H1 (cell line): Measurements from ENCODE around the gene RPUSD4.

Experiments used
- CTCF ChIP-seq, 3 experiments: IDR thresholded peaks; 1 replicate in 2 of 3; 2 replicates in 1 of 3; pipeline versions ENCODE4 v1.5.1 to v1.6.1; 2011; ENCODE audit warnings: low read length in 3 of 3, mild to moderate bottlenecking in 3 of 3, inconsistent platforms in 2 of 3, low read depth in 1 of 3, moderate library complexity in 1 of 3; ENCODE audit not compliant: insufficient read depth in 1 of 3; ENCODE audit errors: control extremely low read depth in 1 of 3
- EZH2 ChIP-seq: fragments of 200-600 bp; sonication (generic); IDR thresholded peaks from 2 replicates; pipeline ENCODE4 v1.7.1; 2012; ENCODE audit warnings: low read depth, mild to moderate bottlenecking, moderate library complexity, low read length, inconsistent platforms; ENCODE audit not compliant: severe bottlenecking
- HDAC6 ChIP-seq: IDR thresholded peaks from one replicate; pipeline ENCODE4 v1.7.1; 2012; ENCODE audit warnings: low read depth, mild to moderate bottlenecking, inconsistent platforms, low read length, moderate library complexity
- KDM1A ChIP-seq: fragments of 200-600, 300-600 bp; sonication (generic); IDR thresholded peaks from 2 replicates; pipeline ENCODE4 v1.7.1; 2016; ENCODE audit warnings: mild to moderate bottlenecking, low read length, borderline replicate concordance
- POLR2AphosphoS5 ChIP-seq: IDR thresholded peaks from 2 replicates; pipeline ENCODE4 v1.6.1; 2011; ENCODE audit warnings: low read depth, low read length
- SP2 ChIP-seq: IDR thresholded peaks from 2 replicates; pipeline ENCODE4 v1.6.1; 2012; ENCODE audit warnings: mild to moderate bottlenecking, low read length, inconsistent platforms
- TCF12 ChIP-seq: IDR thresholded peaks from 2 replicates; pipeline ENCODE4 v1.6.1; 2011; ENCODE audit warnings: low read depth, mild to moderate bottlenecking, low read length

- TF ChIP-seq CTCF (IDR thresholded peaks at IDR 0.05; ENCODE audit: control extremely low read depth in 1 of 3, insufficient read depth in 1 of 3, low read depth in 1 of 3, low read length in 3 of 3): no peak
- TF ChIP-seq TCF12: no peak
- no peak for TF ChIP-seq SP2
- TF ChIP-seq POLR2AphosphoS5: no peak
- TF ChIP-seq HDAC6: no peak
- TF ChIP-seq KDM1A: no peak
- TF ChIP-seq EZH2: no peak
Observed at GRCh38 chr11:126152152-126152551, 59.3 kb downstream of the RPUSD4 start.
